Mammary epithelial cell (primary cell): ENCODE data around the gene APBB3.

Experiments used
- CTCF ChIP-seq, 2 donors: IDR thresholded peaks in 1 of 2; conservative IDR thresholded peaks in 1 of 2; 2 replicates each; pipeline ENCODE4 v1.5.1; 2011 to 2012; ENCODE audit warnings: inconsistent platforms in 2 of 2, low read length in 2 of 2, mild to moderate bottlenecking in 2 of 2, control low read depth in 1 of 2, low read depth in 1 of 2; ENCODE audit not compliant: insufficient read depth in 1 of 2; ENCODE audit errors: extremely low read depth in 1 of 2
- EZH2 ChIP-seq: IDR thresholded peaks from 2 replicates; pipeline ENCODE4 v1.6.1; 2012; ENCODE audit warnings: low read length, inconsistent platforms, borderline replicate concordance

DNA sequence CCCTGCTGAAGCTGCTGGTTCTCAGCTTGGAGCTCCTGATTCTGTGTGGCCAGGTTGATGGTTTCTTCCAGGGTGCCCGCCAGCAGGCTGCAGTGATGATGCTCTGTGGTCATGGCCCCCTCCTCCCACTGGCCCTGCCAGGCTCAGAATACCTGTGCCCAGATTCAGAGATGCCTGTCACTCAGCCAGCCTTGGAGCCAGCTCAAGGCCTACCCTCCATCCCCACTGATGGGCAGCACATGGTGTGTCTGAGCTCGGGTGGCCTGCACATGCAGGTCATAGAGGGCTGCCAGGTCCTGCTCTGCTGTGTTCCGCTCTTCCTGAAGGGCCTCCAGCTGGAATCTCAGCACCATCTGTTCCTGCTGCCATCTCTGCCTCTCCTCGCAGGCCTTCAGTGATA lies 5.7 kb upstream of the APBB3 start:
- no peak for TF ChIP-seq CTCF (conservative IDR thresholded peaks at IDR 0.05 in 1 of 2, IDR thresholded peaks at IDR 0.05 in 1 of 2; ENCODE audit: extremely low read depth in 1 of 2, insufficient read depth in 1 of 2, low read depth in 1 of 2, low read length in 2 of 2)
- TF ChIP-seq EZH2: no peak
